AG09309 (cell line): ENCODE results near the gene CMPK2.

Source experiments
- DNase-seq: peaks from one replicate; pipeline ENCODE4 v3.0.0-alpha.2; 2010; ENCODE audit warnings: low read depth
- H3K4me3 ChIP-seq: 2 replicates; pipeline ENCODE4 v1.5.1; 2011; ENCODE audit warnings: mild to moderate bottlenecking, low read depth, low read length, moderate library complexity; ENCODE audit not compliant: control insufficient read depth
- CTCF ChIP-seq: IDR thresholded peaks from 2 replicates; pipeline ENCODE4 v1.5.1; 2011; ENCODE audit warnings: mild to moderate bottlenecking, low read depth, low read length, inconsistent platforms; ENCODE audit not compliant: insufficient read depth, control insufficient read depth; ENCODE audit errors: missing control alignments

CMPK2 gene

GRCh38 chr2:6814869-6815268 lies 50.8 kb downstream of the CMPK2 start:
- no peak for TF ChIP-seq CTCF
- H3K4me3 ChIP-seq = no peak overlapping the region
- no peak for DNase-seq

GRCh38 chr2:6814312-6814711 lies 51.4 kb downstream of the CMPK2 start:
- DNase-seq = no peak
- no peak overlapping the region for H3K4me3 ChIP-seq
- TF ChIP-seq CTCF = no peak

GRCh38 chr2:6813573-6813972 lies 52.1 kb downstream of the CMPK2 start:
- no peak for DNase-seq
- no peak overlapping the region for H3K4me3 ChIP-seq
- TF ChIP-seq CTCF = no peak

- DNase-seq = no peak
- TF ChIP-seq CTCF = no peak
- H3K4me3 ChIP-seq = no peak overlapping the region
Observed at GRCh38 chr2:6812857-6813530, 52.7 kb downstream of the CMPK2 start.

- no peak for TF ChIP-seq CTCF
- H3K4me3 ChIP-seq = no peak overlapping the region
- DNase-seq = no peak
Observed at GRCh38 chr2:6810961-6811360, 54.7 kb downstream of the CMPK2 start.

- TF ChIP-seq CTCF = no peak
- no peak overlapping the region for H3K4me3 ChIP-seq
- no peak for DNase-seq
Observed at GRCh38 chr2:6808426-6808825, 57.3 kb downstream of the CMPK2 start.
